GM13977 (cell line): ENCODE data around the gene FBXO2.

Experiments used
- DNase-seq: peaks from one replicate; pipeline ENCODE4 v3.0.0; 2012; ENCODE audit warnings: low spot score
- in situ Hi-C: fragments of 300-500 bp; cut with MboI; formaldehyde crosslinking; loops from one replicate; pipeline ENCODE4 v1.12.0; 2022; ENCODE audit warnings: low sequenced_read_pairs, low pct_unique_long_range_greater_than_20kb, mixed read lengths, inconsistent platforms; ENCODE audit not compliant: unreplicated experiment
- TF ChIP-seq, protein P1 (sequence below): IDR thresholded peaks from 2 replicates; pipeline ENCODE4 v1.5.1; 2012; ENCODE audit warnings: mild to moderate bottlenecking, control low read depth; ENCODE audit not compliant: insufficient read depth; ENCODE audit errors: extremely low read depth, missing control alignments

Gene FBXO2

DNA sequence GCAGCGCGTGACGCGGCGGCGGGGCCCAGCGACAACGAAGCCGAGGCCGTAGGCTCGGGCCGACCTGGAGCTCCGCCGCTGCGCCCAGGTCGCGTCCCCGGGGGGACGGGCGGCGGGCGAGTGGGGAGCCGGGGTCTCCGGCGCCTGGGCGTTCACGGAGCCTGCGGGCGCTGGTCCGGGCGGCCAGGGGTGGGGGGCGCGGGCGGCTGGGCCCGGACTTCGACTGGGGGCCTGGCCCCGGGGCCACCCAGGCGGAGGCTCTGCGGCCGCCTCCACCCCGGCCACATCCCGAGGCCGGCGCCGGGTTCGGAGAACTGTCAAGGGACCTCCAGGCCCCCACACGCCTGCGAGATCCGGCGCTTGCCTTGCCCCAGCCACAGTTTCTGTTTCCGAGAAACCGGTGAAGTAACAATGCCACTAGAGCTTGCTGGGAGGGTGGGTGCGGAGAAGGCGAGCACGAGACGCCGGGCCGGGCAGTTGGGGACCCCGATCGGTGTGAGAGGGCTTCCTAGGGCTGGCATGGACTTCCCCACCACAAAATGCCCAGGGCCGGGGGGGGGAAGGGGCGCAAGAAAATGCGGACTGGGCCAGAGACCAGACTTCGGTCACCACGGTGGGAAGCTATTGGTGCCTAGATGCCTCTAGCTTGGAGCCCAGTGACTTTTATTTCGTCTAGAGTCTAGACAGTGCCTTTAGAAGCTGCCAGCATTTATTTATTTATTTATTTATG, 10.3 kb upstream of the FBXO2 start:
- in situ Hi-C loops = loop anchor here (10.0 kb wide), 1 partner anchor 50 kb away; no protein-coding TSS in a partner anchor
- peak; percentile 78 for DNase-seq
- TF ChIP-seq, protein P1, sequence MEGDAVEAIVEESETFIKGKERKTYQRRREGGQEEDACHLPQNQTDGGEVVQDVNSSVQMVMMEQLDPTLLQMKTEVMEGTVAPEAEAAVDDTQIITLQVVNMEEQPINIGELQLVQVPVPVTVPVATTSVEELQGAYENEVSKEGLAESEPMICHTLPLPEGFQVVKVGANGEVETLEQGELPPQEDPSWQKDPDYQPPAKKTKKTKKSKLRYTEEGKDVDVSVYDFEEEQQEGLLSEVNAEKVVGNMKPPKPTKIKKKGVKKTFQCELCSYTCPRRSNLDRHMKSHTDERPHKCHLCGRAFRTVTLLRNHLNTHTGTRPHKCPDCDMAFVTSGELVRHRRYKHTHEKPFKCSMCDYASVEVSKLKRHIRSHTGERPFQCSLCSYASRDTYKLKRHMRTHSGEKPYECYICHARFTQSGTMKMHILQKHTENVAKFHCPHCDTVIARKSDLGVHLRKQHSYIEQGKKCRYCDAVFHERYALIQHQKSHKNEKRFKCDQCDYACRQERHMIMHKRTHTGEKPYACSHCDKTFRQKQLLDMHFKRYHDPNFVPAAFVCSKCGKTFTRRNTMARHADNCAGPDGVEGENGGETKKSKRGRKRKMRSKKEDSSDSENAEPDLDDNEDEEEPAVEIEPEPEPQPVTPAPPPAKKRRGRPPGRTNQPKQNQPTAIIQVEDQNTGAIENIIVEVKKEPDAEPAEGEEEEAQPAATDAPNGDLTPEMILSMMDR = no peak

DNA sequence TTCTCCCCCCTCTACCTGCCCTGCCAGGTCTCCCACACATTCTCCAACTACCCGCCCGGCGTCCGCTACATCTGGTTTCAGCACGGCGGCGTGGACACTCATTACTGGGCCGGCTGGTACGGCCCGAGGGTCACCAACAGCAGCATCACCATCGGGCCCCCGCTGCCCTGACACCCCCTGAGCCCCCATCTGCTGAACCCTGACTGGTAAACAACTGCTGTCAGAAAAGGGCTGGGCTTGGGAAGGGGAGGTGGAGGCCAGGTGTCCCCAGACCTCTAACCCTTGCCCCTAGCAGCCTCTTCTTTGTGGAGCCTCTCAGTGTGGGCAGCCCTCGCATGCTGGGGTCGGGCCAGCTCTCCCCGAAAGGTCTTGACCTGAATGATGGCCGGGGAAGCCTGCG, 6.9 kb upstream of the FBXO2 start:
- in situ Hi-C loops = loop anchor here (10.0 kb wide), 1 partner anchor 54 kb away; no protein-coding TSS in a partner anchor
- TF ChIP-seq, protein P1 = no peak

GRCh38 chr1:11659748-11660147, 5.5 kb upstream of the FBXO2 start:
- DNase-seq = no peak
- in situ Hi-C loops = loop anchor here (10.0 kb wide), 1 partner anchor 55 kb away; no protein-coding TSS in a partner anchor
- TF ChIP-seq, protein P1 = no peak

More for the DNA sequence above, 6.9 kb upstream of the FBXO2 start:
- no peak for DNase-seq

DNA sequence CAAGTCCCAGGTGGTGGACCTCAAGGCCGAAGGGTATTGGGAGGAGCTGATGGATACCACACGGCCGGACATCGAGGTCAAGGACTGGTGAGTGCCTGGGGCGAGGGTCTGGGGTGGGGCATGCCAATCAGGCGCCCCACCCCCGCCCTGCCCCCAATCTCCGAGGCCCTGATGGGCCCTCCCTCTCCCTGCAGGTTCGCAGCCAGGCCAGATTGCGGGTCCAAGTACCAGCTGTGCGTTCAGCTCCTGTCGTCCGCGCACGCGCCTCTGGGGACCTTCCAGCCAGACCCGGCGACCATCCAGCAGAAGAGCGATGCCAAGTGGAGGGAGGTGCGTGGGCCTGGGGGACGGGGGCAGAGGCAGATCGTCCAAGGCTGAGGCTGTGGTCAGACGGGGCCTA, 4.3 kb upstream of the FBXO2 start:
- in situ Hi-C loops = no loop called here
- TF ChIP-seq, protein P1 = no peak

GRCh38 chr1:11657654-11658053, 3.4 kb upstream of the FBXO2 start:
- TF ChIP-seq, protein P1 = no peak
- DNase-seq = no peak
- in situ Hi-C loops = no loop called here

More for the DNA sequence above, 4.3 kb upstream of the FBXO2 start:
- DNase-seq = no peak

- TF ChIP-seq, protein P1 = no peak
- in situ Hi-C loops = no loop called here
- DNase-seq = no peak
These were observed 945 bp upstream of the FBXO2 start for GRCh38 chr1:11654939-11655808.
